ES-I3 (cell line): ENCODE results near the gene DRAM1.

Experiments used
- H3K36me3 ChIP-seq: 2 replicates; pipeline ENCODE4 v1.6.1; 2013; ENCODE audit warnings: mild to moderate bottlenecking, low read length, control low read depth, moderate library complexity; ENCODE audit not compliant: insufficient read depth
- H3K4me1 ChIP-seq: 2 replicates; pipeline ENCODE4 v1.6.1; 2013; ENCODE audit warnings: mild to moderate bottlenecking, control low read depth, low read length; ENCODE audit not compliant: insufficient read depth
- H3K9ac ChIP-seq: 2 replicates; pipeline ENCODE4 v1.6.1; 2013; ENCODE audit warnings: low read depth, mild to moderate bottlenecking, low read length, moderate library complexity
- H3K9me3 ChIP-seq: 2 replicates; pipeline ENCODE4 v1.6.1; 2013; ENCODE audit warnings: mild to moderate bottlenecking, low read length, moderate library complexity; ENCODE audit not compliant: control insufficient read depth, insufficient read depth

Gene DRAM1

DNA sequence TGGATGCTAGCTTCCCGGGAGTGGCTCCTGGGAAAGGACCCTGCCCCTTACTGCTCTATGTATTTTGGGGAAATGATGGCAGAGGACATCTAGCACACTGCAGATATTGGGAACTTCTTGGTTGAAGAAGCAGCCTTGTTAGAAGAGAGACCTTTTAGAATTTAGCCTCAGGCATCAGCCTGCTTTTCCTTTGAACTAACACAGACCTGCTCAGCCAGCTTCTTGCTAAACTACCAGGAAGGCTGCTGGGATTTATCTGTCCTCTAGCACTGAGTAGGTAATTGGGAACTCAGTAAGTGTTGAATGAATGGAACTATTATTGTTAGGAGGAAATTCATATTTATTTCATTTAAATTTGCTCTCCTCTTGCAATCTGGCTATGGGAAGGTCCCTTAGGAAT is 77.3 kb downstream of the DRAM1 start:
- Histone ChIP-seq H3K9me3 (no peaks in the 10 kb centered on the region), H3K4me1 (no peaks in the 10 kb centered on the region), H3K9ac (no peak overlapping the region), H3K36me3 (no peaks in the 10 kb centered on the region)

DNA sequence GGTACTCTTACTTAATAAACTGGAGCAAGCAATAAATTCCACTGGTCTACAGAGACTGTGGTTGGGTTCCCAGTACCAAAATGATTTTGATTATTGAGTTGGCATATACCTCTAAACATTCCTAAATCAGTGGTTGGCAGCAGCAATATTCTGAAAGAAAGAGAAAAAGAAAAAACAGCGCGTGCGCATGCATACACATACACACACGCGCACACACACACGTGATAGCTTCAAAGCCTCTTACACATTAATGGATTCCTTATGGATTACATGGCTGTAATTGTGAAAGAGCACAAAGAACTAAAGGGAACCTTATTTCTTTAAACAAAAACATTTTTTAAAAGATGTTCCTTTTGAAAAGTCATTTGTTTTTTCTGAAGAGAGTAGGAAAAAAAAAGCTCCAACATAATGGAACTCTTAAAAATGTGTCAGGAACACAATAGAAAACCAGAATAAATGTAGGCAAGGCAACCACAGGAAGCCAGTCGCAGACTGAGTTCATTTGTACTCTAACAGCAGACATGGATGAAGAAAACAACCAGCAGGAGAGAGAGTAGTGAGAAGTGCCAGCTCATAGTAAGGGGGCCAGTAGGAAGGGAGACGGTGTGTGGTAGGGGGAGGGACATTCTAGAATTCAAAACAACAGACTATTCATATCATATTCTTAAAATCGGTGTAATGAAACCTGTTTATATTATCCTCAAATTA is 80.0 kb downstream of the DRAM1 start:
- peaks cover 3% of the 10 kb centered on the region; the same call in 1 of the 2 replicates for H3K9me3 ChIP-seq
- no peaks in the 10 kb centered on the region for H3K36me3 ChIP-seq
- H3K9ac ChIP-seq = no peak overlapping the region
- H3K4me1 ChIP-seq = no peaks in the 10 kb centered on the region

DNA sequence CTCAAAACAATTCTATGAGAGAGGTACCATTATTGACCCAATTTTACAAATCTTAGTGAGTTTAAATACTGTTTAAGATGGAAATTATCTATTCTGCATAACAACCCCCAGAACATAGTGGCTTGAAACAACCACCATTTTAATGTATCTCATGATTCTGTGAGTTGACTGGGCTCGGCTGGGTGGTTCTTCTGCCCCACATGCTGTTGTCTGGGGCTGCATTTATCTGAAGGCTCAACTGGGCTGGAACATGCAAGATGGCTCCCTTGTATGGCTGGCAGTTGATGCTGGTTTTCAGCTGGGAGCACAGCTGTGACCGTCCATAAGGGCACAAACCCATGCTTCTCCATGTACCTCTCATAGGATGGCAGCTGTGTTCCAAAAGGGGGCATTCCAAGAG is 82.2 kb downstream of the DRAM1 start:
- H3K9me3 ChIP-seq = peaks cover 3% of the 10 kb centered on the region; the same call in 1 of the 2 replicates
- H3K9ac ChIP-seq = no peak overlapping the region
- H3K36me3 ChIP-seq = no peaks in the 10 kb centered on the region
- H3K4me1 ChIP-seq = no peaks in the 10 kb centered on the region

DNA sequence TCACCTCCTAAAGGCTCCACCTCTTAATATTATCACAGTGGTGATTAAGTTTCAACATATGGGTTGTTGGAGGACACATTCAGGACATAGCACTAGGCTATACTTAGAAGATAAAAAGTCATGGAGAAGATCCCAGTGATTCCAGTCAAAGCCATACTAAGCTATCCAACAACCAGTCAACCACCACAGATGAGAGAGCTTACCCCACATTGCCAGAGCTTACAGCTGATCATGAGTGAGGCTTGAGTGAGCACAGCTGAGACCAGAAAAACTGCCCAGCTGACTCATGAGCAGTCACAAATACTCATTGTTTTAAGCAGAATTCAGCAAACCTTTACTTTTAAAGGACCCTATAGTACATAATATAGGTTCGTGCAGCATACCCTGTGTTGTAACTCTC is 85.1 kb downstream of the DRAM1 start:
- no peaks in the 10 kb centered on the region for H3K36me3 ChIP-seq
- H3K9me3 ChIP-seq = peaks cover 3% of the 10 kb centered on the region; the same call in 1 of the 2 replicates
- H3K4me1 ChIP-seq = no peaks in the 10 kb centered on the region
- H3K9ac ChIP-seq = no peak overlapping the region

DNA sequence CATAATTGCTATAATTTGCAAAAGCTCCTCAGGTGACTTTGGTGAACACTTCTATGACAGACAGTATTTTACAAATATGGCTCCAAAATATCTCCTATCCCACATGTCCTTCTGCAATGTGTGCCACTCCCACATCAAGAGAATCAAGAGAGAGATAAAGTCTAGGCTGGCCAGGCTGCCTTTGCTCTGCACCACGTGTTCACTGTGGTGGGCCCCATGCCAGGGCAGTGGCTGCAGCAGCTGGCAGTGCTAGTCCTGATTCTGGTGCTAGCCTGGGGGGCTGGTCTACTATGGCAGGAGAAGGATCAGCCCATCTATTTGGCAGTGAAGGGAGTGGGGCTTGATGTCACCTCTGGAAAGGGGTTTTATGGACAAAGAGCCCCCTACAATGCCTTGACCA is 86.3 kb downstream of the DRAM1 start:
- Histone ChIP-seq H3K4me1 (no peaks in the 10 kb centered on the region), H3K36me3 (no peaks in the 10 kb centered on the region), H3K9me3 (peaks cover 3% of the 10 kb centered on the region; the same call in 1 of the 2 replicates), H3K9ac (no peak overlapping the region)

DNA sequence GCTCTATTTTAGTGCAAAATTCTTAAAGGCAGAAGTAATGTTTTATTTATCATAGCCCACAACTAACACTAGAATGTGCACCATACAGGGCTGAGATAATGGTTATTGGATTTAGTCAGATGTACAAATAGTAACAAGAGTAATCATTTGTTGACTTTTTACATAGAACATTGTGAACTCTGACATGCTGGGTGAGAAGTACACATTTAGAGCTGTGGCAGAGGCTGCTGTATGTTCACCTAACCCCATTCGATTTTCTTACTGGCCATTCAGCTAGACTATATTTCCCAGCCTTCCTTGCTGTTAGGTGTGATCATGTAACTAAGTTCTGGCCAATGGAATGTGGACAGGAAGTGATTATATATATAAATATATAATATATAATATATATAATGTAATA is 89.1 kb downstream of the DRAM1 start:
- H3K9ac ChIP-seq = no peak overlapping the region
- H3K9me3 ChIP-seq = no peaks in the 10 kb centered on the region
- H3K4me1 ChIP-seq = no peaks in the 10 kb centered on the region
- no peaks in the 10 kb centered on the region for H3K36me3 ChIP-seq

DNA sequence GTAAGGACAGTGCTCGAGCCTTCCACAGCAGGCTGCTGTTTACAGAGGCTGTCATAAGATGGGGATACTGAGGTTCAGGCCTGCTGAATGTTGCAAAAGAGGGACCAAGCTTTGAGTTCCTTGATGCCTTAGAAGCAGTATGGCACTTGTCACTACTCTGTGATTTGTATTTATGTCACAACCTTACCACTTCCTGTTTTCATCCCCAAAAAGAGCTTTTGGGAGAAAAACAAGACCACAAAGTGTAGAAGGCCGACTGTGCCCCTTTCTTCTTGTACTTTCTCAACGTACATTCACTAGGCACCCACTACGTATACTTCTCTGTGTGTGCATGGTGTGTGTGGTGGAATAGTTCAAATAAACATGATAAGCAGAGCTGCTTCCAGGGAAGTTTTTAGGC is 90.1 kb downstream of the DRAM1 start:
- H3K9ac ChIP-seq = no peak overlapping the region
- no peaks in the 10 kb centered on the region for H3K4me1 ChIP-seq
- H3K36me3 ChIP-seq = no peaks in the 10 kb centered on the region
- H3K9me3 ChIP-seq = no peaks in the 10 kb centered on the region

DNA sequence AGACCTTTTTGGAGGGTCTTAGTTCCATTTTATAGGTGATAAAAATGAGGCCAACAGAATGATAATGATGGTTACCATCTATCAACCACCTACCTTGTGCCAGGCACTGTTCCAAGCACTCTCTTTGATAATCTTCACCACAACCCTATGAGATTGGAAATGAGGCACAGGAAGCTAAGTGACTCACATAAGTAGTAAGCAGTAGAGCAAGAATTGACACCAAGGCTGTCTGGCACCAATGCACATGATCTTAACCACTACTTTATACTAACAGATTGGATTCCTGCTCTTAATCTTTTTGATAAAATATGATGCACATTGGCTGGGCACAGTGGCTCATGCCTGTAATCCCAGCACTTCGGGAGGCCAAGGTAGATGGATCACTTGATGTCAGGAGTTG is 91.4 kb downstream of the DRAM1 start:
- H3K9me3 ChIP-seq = no peaks in the 10 kb centered on the region
- no peak overlapping the region for H3K9ac ChIP-seq
- no peaks in the 10 kb centered on the region for H3K4me1 ChIP-seq
- no peaks in the 10 kb centered on the region for H3K36me3 ChIP-seq
